Urinary bladder (tissue), 4 donors: Measurements from ENCODE around the gene SIGLEC8. TPM values are rescaled to one million over a fixed set of nuclear protein-coding genes. Genes with fewer than 3 reads are reported as not detected.
"Not testable (repeated sequence)": the region's sequence is repeated elsewhere in the genome, so short reads cannot be mapped to it uniquely, and the experiment has no call there.

Source experiments
- DNase-seq: peaks from one replicate; pipeline ENCODE4 v3.0.0-alpha.2; 2015; ENCODE audit errors: extremely low spot score
- H3K27ac ChIP-seq: one replicate; pipeline ENCODE4 v1.5.1; 2013; ENCODE audit warnings: low read depth, mild to moderate bottlenecking, moderate library complexity
- H3K36me3 ChIP-seq: one replicate; pipeline ENCODE4 v1.6.1; 2013; ENCODE audit warnings: mild to moderate bottlenecking, moderate library complexity; ENCODE audit not compliant: insufficient read depth
- H3K4me1 ChIP-seq: one replicate; pipeline ENCODE4 v1.6.1; 2013; ENCODE audit warnings: mild to moderate bottlenecking, moderate library complexity; ENCODE audit not compliant: insufficient read depth
- H3K4me3 ChIP-seq: one replicate; pipeline ENCODE4 v1.5.1; 2013; ENCODE audit warnings: low read depth, low read length
- WGBS: extraction: QIAGEN DNeasy Blood & Tissue Kit; methylation state at CpG from one replicate; pipeline ENCODE4 v1.1.7; 2013; 5-methylcytosine and 5-hydroxymethylcytosine counted together
- polyA plus RNA-seq: library from polyadenylated mRNA; stranded (reverse); fragments of 200-250 nt; gene quantifications from one replicate; pipeline ENCODE4 v1.2.3, GENCODE V29; 2013
- total RNA-seq: library from RNA; depleted of rRNA; stranded (reverse); fragments of >200 nt; gene quantifications from one replicate; pipeline ENCODE4 v1.2.3, GENCODE V29; 2014
- donor health status: healthy with polysubstance abuse.
- donor health status: healthy.

Gene SIGLEC8
- total and polyA plus RNA-seq, 2 donors, result 0.61 to 0.90 TPM

DNA sequence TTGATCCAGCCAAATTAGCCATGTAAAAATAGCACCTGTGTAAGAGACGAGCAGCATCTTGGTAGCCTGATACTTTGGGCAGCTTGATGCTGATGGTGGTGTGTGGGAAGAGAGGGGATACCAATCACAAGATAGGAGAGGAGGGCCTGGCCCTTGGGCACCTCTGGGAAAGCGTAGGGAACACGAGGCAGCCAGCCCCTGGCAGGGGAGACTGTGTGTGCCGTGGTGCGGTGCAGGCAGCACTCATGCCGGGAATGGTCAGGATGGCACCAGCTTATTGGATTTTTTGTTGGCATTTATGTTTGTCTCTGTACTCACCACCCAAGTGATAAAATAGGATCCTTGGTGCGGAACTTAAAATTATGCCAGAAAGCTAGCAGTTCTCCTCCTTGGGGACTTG lies 10.2 kb downstream of the SIGLEC8 start:
- H3K27ac ChIP-seq, result no peak overlapping the region
- H3K4me3 ChIP-seq, result no peak overlapping the region
- no peaks in the 10 kb centered on the region for H3K4me1 ChIP-seq
- WGBS, result 81% methylated on average over 7 of the region's 7 CpGs
- DNase-seq, result no peak
- no peaks in the 10 kb centered on the region for H3K36me3 ChIP-seq

DNA sequence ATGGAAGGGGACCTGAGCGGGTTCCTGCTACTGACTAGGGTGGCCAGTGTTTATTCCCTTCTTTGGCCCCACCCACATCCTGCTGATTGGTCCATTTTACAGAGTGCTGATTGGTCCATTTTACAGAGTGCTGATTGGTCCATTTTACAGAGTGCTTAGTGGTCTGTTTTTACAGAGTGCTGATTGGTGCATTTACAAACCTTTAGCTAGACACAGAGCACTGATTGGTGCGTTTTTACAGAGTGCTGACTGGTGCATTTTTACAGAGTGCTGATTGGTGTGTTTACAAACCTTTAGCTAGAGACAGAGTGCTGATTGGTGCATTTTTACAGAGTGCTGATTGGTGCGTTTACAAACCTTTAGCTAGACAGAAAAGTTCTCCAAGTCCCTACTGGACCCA lies 10.7 kb downstream of the SIGLEC8 start:
- H3K4me1 ChIP-seq, H3K27ac ChIP-seq, H3K36me3 ChIP-seq, DNase-seq, H3K4me3 ChIP-seq: not testable (repeated sequence)
- 81% methylated on average over 3 of the region's 3 CpGs for WGBS

DNA sequence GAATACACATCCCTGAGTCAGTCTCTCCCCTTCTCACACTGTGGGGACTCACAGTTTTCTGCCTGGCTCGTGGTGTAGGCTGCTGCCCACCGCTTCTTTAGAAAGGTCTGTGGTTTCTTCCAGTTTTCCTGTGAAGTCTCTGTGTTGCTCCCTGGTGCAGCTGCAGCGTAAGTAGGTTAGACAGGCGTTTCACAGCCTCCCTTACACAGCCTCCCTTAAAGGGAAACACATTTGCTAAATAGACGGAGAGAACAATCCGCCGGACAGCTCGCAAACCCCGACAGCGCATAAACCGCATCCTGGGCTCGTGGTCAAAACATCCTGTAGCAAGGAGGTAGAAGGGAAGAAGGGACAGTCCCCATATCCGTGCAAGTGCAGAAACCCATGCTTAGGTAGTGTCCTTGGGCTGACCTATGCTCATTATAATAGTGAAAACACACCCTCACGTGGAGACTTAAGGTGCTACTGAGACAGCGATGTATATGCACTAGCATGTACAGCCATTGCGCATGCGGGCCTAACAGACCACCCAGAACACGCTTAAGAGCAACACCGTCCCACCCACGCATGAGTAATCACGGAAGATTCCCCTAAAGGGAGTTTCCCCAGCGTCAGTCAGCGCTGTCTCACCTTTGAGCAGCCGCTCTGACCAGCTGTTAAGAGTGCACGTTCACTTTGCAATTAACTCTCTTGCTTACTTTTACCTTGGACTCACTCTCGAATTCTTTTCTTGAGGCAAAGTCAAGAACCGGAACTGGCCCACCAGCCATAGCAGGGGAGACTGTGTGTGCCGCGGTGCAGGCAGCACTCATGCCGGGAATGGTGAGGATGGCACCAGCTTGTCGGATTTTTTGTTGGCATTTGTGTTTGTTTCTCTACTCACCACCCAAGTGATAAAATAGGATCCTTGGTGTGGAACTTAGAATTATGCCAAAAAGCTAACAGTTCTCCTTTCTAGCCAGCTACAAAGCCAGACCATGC lies 16.6 kb downstream of the SIGLEC8 start:
- DNase-seq, result no peak
- Histone ChIP-seq H3K4me1 (no peaks in the 10 kb centered on the region), H3K36me3 (no peaks in the 10 kb centered on the region), H3K4me3 (no peak overlapping the region), H3K27ac (no peak overlapping the region)
- 57% methylated on average over 31 of the region's 31 CpGs for WGBS

DNA sequence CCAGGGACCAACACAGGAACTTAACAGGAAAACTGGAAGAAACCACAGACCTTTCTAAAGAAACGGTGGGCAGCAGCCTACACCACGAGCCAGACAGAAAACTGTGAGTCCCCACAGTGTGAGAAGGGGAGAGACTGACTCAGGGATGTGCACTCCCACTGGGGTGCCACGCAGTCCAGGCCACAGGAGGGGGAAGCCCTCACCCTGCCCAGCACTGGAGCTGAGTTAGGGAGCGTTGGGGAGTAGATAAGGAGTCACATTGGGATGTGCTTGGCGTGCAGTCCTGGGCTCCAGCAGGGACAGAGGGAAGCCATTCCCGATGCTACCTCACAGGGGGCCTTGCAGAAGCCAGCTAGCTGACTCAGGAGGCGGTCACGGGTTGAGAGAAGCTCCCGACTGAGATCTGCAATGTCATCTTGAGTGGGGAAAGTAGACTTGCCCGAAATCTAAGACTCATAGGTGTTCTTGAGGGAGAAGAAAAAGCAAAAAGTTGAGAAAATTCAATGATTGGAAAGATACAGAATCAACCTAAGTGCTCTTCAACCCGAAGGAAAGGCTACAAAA lies 17.3 kb downstream of the SIGLEC8 start:
- 39% methylated on average over 11 of the region's 11 CpGs for WGBS
- Histone ChIP-seq H3K4me3 (no peak overlapping the region), H3K4me1 (no peaks in the 10 kb centered on the region), H3K36me3 (no peaks in the 10 kb centered on the region), H3K27ac (no peak overlapping the region)
- no peak for DNase-seq

DNA sequence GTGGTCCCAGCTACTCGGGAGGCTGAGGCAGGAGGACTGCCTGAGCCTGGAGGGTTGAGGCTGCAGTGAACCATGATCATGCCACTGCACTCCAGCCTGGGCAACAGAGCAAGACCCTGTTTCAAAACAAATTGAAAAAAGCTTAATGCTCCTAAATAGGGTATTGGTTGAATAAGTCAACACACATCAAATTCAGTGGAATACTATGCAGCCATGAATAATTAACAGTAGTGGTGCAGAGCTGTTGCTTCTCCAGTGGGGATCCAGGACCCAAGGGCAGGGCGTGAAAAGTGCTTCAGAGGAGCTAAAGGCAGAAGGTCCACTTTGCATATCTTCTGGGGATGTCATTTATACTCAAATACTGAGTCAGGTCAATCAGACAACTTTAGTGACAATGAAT lies 18.2 kb downstream of the SIGLEC8 start:
- H3K27ac ChIP-seq, result no peak overlapping the region
- 69% methylated on average over 2 of the region's 2 CpGs for WGBS
- no peak overlapping the region for H3K4me3 ChIP-seq
- H3K4me1 ChIP-seq, result no peaks in the 10 kb centered on the region
- no peaks in the 10 kb centered on the region for H3K36me3 ChIP-seq
- DNase-seq, result no peak

DNA sequence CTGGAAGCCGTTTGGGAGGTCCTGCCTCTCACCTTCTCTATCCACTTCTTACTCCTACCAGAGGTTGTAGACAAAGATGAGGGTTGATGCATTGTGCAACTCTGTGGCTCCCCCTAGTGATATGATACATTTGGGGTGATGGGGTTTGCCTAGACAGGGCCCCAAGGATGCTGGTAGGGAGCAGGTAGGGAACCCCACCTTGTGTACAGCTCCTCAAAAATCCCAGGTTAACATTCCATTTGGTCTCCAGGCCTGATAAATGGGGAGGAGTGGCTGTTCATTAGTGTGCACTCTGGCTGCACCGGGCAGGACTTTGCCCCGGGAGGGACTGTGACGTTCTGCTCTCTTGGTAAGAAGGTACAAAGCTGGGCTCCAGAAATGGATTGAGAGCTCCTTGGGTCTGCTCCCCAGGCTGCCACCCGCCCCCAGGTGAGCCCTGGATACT lies 19.2 kb downstream of the SIGLEC8 start:
- 55% methylated on average over 5 of the region's 5 CpGs for WGBS
- no peak for DNase-seq
- Histone ChIP-seq H3K4me3 (no peak overlapping the region), H3K4me1 (no peaks in the 10 kb centered on the region), H3K36me3 (no peaks in the 10 kb centered on the region), H3K27ac (no peak overlapping the region)

DNA sequence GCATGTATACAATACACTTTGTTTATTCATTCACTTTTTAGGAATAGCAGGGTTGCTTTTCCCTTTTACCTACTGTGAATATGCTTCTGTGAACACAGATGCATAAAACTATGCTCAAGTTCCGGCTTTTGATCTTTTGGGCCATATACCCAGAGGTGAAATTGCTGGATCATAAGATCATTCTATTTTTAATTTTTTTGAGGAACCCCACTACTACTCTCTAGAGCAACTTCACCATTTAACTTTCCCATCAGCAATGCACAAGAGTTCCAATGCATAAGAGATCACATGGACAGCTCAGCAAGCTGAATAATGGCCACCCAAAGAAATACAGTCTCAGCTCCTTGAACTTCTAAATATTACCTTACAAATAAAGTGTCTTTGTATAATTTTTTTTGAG lies 23.8 kb downstream of the SIGLEC8 start:
- Histone ChIP-seq H3K4me3 (no peak overlapping the region), H3K4me1 (no peaks in the 10 kb centered on the region), H3K27ac (no peak overlapping the region), H3K36me3 (no peaks in the 10 kb centered on the region)
- DNase-seq, result no peak
- WGBS, result 83% methylated on average over 1 of the region's 1 CpG

DNA sequence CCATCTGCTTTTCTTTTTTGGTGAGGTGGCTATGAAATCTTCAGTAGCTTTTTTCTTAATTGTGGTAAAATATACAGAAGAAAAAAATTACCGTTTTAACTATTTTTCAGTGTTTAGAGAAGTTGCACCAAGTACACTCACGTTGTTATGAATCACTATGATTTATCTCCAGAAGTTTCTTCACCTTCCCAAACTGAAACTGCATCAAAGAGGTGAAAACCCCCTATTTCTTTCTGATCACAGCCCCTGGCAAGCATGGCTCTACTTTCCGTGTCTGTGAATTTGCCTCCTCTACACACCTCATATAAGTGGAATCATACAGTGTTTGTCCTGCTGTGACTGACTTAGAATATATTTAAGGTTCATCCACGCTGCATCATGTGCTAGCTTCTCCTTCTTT lies 25.2 kb downstream of the SIGLEC8 start:
- 54% methylated on average over 4 of the region's 4 CpGs for WGBS
- DNase-seq, result no peak
- no peak overlapping the region for H3K27ac ChIP-seq
- no peaks in the 10 kb centered on the region for H3K4me1 ChIP-seq
- H3K36me3 ChIP-seq, result no peaks in the 10 kb centered on the region
- H3K4me3 ChIP-seq, result no peak overlapping the region

DNA sequence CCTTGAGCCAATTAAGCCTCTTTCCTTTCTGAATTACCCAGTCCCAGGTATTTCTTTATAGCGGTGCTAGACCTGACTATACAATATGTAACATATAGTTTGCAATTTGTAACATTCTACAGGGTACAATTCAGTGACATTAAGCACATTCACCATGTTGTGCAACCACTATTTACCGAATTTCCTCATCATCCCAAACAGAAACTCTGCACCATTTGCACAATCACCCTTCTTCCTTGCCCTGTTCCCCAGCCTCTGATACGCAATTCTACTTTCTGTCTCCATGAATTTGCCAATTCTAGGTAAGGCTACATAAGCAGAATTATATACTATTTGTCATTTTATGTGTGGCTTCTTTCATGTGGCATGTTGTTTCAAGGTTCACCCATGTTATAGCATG lies 27.1 kb downstream of the SIGLEC8 start:
- Histone ChIP-seq H3K4me3 (no peak overlapping the region), H3K4me1 (no peaks in the 10 kb centered on the region), H3K36me3 (no peaks in the 10 kb centered on the region), H3K27ac (no peak overlapping the region)
- DNase-seq, result no peak
- WGBS, result 59% methylated on average over 3 of the region's 3 CpGs

DNA sequence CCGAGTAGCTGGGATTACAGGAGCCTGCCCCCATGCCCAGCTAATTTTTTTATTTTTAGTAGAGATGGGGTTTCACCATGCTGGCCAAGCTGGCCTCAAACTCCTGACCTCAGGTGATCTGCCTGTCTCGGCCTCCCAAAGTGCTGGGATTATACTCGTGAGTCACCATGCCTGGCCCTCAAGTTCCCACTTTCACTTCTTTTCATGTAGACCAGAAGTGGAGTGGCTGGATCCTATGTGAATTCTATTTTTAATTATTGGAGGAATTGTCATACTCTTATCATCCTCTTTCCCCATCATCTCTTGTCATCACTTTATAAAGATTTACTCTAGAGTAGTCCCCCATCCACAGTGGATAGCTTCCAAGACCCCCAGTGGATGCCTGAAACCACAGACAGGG lies 28.0 kb downstream of the SIGLEC8 start:
- Histone ChIP-seq H3K4me3 (no peak overlapping the region), H3K4me1 (no peaks in the 10 kb centered on the region), H3K36me3 (no peaks in the 10 kb centered on the region), H3K27ac (no peak overlapping the region)
- 48% methylated on average over 3 of the region's 3 CpGs for WGBS
- DNase-seq, result no peak

DNA sequence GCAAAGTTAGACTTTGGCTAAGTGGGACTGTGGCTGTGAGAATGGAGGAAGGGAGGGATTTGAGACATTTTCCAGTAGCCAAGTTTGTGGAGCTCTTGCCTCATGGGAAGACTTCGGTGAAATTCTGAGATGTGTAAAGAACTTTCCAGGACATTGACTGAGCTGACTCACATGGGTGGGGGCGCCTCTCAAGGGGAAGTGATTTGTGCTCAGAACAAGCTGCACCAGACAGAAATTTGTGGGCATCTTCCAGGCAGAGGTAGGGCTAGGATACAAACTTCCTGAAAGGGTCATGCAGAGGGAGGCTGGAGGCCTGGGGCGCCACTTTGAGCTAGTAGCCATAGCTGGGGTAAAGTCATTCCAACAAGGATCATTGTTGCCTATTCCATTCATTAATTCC lies 31.1 kb downstream of the SIGLEC8 start:
- no peak for DNase-seq
- Histone ChIP-seq H3K27ac (no peak overlapping the region), H3K4me3 (no peak overlapping the region), H3K36me3 (no peaks in the 10 kb centered on the region), H3K4me1 (no peaks in the 10 kb centered on the region)
- 69% methylated on average over 3 of the region's 3 CpGs for WGBS

DNA sequence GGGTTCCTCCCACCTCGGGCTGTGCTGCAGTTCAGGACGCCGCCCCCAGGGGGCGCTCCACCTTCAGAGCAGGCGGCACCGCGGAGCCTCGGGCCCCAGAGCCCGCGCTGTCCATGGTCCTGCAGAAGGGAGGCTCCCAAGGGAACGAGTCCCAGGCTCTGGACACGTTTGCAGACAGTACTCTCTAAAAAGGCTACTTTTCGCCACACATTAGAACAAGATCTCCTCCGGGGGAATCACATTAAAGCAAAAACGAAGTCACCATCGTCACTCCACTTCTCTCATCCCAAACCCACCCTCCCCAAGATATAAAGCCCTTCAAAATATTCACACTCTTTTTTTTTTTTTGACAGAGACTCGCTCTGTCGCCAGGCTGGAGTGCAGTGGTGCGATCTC lies 36.2 kb downstream of the SIGLEC8 start:
- Histone ChIP-seq H3K4me3 (no peak overlapping the region), H3K36me3 (no peaks in the 10 kb centered on the region), H3K4me1 (no peaks in the 10 kb centered on the region), H3K27ac (no peak overlapping the region)
- DNase-seq, result no peak
- 9% methylated on average over 19 of the region's 19 CpGs for WGBS

DNA sequence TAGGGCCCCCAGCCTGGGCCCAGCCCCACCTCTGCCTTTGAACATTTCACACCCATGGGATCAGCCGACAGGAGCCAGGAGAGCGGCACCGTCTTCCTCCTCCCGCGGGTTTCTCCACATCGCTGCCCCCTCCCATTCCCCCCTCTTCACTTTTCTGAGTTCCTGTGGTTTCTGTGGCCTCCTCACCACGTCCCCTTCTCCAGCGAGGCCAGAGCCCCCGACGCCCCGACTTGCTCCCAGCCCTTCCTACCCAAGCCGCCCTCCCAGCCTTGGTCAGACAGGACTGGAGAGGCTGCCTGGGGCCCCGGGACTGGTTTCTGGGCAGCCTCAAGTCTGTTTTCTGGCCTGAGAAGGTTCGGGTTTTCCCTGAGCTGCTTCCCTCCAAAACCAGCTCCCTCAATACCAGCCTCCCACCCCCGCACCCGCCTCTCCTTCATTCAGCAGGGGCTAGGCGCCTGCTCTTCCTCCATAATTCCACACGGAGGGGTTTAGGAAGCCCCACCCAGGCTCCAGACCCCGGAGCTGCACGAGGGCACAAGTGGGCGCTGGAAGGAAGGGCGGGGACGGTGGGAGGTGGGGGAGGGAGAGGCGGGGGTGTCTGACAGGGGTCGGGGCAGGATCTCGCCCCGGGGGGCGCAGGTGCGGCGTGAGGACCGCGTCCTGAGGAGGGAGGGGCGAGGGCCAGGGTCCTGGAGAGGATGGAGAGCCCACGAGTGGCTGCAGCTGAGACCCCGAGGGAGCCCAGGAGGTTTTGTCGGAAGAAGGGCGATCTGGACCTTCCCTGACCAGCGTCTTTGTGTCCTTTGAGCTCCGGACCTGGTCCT lies 36.8 kb downstream of the SIGLEC8 start:
- H3K27ac ChIP-seq, result no peak overlapping the region
- DNase-seq, result no peak
- no peaks in the 10 kb centered on the region for H3K4me1 ChIP-seq
- 13% methylated on average over 39 of the region's 39 CpGs for WGBS
- no peak overlapping the region for H3K4me3 ChIP-seq
- no peaks in the 10 kb centered on the region for H3K36me3 ChIP-seq
